Dermis blood vessel endothelial cell (primary cell): Measurements from ENCODE around the gene APBA2. TPM values are rescaled to one million over a fixed set of nuclear protein-coding genes. Genes with fewer than 3 reads are reported as not detected.

ENCODE experiments used
- DNase-seq: peaks from one replicate; pipeline ENCODE4 v3.0.0; 2010
- total RNA-seq: library from RNA; depleted of rRNA; stranded (reverse); fragments of >200 nt; gene quantifications from 2 replicates; pipeline ENCODE4 v1.2.3, GENCODE V29; 2014

The APBA2 gene
- total RNA-seq, 1 donor from 2014 or later = 18.5 TPM

DNA sequence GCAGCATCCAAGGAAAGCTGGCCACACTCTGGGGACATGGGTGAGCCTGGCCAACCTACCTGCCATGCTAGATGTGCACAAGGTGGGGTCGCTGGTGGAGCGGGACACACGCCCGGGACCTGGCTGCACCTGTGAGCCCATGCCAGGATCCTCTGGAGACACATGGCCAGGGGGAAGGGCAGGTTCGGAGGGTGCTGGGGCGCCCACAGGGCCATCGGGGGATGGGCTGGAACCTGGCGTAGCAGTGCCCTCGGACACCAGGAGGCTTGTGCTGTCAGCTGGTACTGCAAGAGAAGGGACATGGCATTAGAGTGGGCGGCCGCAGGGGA lies 240.4 kb downstream of the APBA2 start:
- DNase-seq = no peak

DNA sequence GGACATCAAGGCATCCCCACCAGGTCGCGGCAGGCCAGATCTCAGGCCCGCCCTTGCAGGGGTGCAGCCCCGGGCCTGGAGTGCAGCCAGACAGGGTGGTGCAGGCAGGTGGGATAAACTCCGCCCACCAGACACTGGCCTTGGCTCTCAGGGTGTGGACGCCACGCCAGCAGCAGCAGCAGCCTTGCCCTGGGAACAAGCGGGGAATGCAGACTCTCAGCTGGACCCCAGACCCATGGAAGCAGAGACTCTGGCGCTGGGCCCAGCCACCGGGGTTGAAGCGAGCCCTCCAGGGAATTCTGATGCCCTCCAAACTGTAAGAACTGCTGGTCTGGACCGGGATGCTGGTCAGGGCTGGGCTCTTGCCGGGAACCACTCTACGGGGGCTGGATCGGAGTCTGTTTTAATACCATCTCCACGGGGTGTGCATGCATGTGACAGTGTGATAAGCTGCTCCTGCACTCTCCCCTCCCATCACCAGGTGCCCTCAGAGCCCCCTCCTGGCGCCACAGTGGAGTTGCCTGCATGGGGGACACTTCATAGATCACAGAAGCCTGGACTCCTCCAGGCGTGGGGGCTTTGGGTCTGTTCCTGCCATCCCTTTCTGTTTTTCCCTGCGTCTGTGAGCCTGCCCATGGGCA lies 241.2 kb downstream of the APBA2 start:
- DNase-seq = peak; percentile 13

DNA sequence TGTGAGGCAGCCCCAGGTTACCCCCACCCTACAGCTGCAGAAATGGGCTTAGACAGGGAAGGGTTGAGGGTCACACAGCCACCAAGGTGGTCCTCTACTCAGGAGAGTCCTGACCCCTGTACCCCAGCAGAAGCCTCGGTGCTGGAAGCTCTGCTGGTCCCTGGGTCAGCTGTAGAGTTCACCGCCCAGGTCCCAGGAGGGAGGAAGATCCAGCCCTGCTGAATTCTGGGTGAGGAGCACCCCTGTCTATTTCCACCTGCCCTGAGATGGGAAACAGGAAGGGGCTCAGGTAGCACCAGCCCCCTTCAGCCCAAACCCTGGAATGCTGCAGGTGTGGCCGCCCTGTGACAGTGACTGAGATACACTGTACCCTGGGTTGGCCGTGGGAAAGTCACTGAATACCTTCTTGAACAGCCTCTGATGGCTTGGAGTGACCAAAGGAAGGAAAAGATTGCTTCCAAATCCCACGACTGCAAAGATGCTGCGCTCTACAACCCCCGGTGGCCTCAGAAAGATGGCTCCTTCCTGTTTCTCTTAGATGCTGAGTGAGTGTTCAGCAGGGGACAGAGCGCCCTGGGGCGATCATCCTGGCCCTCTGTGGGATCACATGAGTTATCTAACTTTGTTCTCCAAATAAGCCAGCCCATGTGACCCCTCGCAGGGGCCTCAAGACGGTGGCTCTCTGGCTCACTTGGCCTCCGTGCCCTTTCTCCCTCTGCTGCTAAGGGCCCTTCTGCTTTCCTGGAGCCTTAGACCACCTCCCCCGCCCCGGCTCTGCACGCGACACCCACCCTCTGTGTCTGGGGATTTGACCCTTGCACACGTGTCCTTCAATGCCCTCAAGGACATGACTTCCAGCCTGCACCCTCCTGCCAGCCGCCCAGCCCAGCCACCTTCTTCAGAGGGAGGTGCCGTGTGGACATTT lies 242.0 kb downstream of the APBA2 start:
- no peak for DNase-seq

DNA sequence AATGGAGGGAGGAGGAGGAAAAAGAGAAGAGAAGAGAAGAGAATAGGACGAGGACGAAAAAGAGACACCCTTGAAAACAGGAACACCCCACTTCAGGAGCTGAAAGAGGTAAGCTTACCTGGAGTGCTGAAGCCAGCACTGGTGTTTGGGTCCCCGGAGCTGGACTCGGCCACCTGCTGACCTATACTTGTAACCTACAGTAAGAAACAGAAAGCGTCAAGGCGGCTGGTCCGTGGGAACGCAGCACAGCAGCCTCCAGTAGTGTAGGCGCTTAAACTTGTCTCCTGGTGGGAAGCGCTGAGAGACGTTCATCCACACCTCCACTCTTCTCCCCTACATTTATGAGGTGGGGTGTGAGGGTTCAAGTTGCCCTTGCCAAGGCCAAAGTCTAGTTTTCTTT lies 242.9 kb downstream of the APBA2 start:
- no peak for DNase-seq

DNA sequence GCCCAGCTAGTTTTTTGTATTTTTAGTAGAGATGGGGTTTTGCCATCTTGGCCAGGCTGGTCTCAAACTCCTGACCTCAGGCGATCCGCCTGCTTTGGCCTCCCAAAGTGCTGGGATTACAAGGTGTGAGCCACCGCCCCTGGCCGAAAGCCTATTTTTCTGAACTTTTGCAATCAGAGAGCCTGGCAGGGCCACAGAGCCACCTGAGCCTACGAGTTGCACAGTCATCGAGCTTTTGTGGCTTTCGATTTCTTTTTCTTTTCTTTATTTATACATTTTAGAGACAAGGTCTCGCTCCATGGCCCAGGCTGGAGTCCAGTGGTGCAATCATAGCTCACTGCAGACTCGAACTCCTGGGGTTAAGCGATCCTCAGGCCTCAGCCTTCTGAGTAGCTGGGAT lies 243.4 kb downstream of the APBA2 start:
- no peak for DNase-seq

DNA sequence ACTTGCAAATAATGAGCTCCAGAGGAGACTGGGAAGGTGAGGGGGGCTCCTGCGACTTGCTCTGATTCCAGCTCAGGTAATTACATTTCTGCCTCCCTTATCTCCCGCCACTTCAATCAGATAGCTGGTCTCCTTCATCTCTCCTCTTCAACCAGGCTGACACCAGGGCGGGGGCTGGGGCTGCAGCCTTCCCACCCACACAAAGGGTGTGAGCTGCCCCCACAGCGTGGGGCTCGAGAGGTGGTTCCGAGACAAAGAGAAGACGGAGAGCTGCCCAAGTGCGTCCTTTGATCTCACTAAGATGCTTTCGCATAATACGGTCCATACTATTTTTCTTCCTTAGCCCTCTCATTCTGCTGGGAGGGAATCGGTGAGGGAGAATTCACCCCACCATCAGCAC lies 244.2 kb downstream of the APBA2 start:
- no peak for DNase-seq

DNA sequence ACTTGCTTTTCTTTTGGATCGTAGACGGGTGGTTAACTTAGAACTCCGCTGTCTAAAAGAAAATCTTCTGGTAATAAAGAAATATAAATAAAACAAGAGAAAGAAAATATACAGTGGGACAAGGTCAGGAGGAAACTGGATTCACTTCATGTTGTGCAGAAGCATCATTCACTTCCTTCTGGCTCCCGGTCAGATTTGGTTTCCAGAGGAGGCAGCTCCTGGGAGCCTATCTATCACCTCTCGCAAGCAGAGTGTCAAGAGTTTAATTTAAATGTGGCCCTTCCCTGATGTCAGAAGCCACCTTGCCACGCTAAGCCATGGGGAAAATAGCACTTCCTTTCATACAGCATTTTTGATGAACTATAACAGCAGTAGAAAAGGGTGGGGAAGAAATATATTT lies 244.7 kb downstream of the APBA2 start:
- DNase-seq = no peak

DNA sequence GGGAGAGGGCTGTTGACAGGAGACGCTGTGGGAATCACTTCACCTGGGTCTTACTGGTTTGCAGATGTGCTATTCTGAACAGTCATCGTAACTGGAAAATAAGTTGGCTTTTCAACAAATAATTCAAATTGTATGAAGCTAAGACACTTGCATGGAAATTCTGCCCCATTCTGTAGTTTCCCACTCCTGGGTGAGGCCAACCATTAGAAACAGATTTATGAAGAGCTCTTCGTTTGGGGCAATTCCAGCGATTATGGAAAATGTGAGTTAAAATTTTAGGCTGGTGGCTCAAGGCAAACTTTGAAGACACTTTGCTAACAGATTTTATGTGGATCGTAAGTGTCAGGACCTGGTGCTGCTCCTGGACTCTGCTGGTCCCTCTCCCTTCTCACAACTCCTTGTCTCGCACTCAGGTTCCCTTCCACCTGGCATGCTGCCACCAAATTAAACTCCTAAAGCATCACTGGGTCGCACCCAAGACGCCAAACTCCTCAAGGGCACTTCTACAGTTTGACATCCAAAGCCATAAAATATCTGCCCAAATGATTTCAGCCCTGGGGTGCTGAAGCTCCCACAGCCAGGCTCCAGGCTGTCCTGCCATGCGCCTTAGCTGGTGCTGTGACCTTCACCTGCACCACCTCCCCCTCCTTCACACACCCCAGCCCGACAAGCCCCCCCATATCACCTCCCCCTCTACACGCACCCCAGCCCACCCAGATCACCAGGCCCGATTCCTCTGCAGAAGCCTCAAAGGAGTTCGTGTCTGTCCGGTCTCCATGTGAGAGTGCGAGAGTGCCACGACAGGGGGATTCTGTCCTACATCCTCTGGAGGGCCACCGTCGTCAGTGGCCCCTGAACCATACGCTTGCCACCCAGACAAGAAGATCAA lies 245.4 kb downstream of the APBA2 start:
- no peak for DNase-seq

DNA sequence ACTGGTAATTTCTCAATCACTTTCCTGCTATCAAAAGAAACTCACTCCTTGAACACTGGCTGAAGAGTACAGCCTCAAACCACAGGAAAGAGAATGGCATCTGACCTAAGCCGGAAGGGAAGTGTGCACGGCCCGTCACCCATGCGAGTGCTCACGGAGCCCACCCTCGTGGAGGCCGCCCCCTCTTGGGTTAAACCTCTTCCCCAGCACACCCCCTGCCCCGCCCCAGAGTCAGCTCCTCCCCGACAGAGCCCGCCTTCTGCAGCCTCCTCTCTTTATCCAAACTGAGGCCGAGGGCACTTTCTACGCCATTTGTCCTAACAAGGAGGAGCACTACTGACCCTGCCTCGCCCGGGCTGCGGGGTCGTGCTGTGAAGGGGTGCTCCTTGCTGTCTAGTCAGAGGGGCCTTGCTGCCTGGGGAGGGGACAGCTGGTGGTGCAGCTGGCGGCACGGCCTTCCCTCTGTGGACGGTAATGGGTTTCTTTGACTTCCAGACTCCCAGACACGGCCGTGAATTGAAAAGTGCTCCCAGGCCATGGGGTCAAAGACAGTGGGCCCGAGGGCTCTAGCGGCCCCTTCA lies 246.2 kb downstream of the APBA2 start:
- DNase-seq = no peak

DNA sequence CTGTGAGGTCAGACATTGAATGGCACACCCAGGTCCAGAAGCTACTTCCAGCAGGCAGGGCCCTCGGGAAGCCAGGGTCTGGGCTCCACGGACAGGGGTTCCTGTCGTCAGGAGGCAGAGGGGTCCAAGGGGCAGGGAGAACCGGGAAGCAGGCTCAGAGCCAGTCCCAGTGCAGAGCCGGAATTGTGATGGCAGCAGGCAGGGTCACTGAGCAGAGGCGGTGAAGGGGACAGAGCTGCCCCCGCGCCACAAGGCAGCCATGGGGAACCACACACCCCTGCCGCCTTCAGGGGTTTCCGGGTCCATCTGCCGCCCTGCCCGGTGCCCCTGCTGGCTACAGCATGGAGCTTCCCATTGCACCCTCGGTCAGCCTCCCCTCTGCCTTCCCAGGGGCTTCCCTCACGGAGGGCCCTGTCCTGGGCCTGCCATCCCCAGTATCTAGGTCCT lies 247.0 kb downstream of the APBA2 start:
- no peak for DNase-seq

DNA sequence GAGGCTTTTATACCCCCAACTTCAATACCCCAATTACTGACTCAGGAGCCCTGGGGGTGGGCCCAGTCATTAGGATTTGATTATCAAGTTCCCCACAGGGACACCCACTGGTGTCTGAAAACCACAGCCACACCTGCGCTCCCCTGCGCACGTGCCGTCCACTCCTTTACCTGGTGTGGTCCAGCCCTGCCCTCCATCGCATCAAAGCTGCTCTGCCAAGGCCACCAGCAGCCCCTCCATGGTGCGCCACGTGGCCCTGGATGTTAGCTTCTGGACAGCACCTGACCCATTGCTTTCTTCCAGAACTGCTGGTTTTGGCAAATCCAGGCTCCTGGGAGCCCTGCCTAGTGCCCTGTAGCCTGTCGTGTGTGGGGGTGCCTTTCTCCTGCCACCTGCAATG lies 247.5 kb downstream of the APBA2 start:
- no peak for DNase-seq

DNA sequence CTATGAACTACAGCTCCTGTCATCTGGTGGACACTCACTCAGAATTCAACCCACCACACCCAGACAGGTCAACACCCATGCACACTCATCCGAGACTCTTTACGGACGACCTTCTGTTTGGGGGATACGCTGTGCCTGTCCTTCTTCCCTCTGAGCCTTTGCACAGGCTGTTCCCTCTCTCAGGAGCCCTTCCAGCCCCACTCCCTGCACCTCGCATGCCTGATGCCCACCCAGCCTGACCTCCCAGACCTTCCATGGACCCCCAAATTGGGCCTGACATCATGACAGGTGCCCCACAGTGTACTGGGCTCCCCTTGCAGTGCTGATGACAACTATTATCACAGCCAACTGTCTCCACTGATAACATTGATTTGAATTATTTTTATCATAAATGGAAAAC lies 248.0 kb downstream of the APBA2 start:
- no peak for DNase-seq

DNA sequence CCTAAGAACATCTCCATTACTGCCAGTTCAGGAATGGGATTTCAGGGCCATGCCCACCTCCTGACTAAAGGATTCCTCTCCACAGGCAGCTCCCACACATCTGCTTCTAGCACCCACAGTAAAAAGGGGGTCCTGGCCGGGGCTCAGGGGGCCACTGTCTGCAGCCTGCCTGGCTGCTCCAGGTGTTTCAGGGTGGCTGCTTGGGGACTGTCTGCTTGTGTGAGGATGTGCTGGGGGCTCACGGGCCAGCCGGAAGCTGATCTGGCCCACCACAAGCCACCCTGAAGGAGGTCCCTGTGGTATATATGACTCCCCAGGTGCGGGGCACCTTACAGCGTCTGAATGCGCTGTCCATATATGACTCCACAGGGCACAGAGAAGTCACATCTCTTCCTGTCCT lies 248.5 kb downstream of the APBA2 start:
- DNase-seq = no peak

DNA sequence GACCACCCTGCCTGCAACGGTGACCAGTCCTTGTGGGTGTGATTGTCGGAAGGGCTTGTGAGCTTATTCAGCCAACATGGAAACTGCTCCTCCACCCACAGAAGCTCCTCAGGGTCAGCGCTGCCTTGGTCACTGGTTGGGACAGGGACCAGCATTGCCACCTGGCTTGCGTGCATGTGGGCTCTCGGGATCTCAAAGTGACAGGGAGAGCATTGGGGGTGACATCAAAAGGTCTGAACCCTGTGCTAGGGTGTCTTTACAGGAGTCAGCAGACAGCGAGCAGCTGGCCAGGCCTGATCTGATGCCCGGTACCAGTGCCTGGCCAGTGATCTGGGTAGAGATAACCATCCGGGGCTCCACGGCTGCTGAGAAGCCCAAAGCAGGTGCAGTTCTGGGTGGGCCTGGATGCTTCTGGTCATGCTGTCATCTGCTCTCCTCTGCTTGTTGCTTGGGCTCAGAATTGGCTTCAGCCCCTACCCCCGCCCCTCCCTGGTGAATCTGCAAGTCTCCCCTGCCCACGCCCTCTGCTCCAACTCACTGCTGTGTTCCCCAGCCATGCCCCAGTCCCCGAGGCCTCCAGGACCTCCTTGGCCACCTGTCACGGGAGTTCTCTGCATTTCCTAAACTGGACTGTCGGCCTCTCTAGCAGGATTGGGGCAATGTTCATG lies 249.0 kb downstream of the APBA2 start:
- DNase-seq = no peak

DNA sequence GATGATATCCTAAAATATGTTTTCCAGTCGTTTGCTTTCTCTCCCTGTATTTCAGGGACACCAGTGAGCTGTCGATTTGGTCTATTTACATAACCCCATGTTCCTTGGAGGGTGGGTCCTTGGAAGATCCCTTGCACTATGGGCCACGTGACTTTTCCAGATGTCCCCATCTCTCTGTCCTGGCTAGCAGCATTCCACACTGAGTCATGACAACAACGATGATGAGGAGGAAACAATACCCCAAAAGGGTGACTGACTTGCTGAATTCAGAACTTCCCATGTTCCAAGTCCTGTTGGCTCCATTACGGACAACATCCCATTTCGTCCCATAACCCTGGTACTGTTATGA lies 249.5 kb downstream of the APBA2 start:
- DNase-seq = no peak

DNA sequence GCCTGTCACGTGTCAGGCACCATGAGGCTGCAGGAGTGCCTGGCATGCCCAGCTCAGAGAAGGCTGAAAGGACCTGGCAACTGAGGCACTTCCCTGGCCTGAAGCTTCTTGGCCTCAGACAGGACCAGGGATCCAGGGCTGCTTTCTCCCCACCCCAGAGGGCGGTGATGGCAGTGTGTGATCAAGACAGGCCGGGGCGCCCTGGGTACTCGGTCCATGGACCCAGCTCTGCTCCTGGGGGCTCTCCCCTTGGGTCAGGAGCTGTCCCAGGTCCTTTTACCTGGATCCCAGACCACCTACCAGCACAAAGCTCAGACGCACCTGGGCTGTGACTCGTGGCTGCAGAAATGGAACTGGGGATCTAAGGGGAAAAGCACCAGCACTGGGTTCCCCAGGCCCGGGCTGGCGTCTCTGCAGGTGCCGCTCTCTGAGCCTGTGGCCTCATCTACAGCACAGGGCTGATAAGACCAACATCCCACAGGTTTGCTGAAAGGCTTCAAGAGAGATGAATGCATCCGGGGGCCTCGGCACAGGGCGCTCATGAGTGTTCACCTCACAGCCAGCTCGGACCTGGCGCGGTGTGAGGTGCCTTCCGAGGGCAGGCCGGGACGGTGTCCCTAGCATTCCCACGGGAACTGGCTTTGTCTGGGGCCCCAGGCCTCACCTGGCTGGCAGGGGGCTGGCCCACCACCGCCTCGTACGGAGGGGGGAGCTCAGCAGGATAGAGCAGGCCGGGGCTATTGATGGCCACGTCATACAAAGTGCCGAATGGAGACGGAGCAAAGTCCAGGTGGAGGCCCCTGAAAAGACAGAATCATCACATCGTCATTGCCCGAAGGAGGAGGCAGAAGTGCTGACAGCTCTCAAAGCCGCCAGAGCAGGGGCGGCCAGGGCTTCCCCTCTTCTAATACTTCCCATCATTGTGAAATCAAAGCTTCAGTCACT lies 250.2 kb downstream of the APBA2 start:
- no peak for DNase-seq

DNA sequence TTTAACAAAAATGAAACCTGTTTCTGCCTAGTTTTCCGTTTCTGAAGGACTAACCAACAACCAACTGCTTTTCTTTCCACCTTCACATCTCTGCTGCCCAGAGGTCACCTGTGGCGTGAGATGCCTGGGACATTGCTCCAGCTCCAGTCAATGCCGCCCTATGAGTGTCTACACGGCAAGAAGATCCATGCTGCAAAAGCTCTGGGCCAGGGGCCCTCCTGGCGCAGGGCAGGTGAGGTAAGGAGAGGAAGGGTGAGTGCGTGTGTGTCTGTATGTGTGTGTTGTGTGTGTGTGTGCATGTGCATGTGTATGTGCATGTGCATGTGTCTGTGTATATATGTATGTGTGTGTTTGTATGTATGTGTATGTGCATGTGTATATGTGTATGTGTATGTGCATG lies 252.5 kb downstream of the APBA2 start:
- DNase-seq = no peak

DNA sequence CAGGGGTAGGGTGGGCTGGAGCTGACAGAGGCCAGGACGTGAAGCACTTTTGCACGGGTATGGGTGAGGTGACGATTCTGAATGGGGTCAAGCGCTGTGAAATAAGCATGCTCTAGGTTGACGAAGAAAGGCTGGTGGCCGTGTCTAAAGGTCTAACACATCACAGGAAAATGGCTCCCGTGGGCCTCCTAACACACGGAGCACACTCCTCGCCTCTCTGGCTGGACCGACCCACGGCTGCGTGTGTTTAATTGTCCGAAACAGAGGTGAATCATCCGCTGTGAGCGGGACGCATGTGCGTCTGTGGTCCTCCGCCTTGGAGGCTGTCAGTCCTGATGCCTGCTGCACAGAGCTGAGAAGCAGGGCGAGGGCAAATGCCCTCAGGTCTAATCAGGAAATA lies 253.3 kb downstream of the APBA2 start:
- DNase-seq = no peak

DNA sequence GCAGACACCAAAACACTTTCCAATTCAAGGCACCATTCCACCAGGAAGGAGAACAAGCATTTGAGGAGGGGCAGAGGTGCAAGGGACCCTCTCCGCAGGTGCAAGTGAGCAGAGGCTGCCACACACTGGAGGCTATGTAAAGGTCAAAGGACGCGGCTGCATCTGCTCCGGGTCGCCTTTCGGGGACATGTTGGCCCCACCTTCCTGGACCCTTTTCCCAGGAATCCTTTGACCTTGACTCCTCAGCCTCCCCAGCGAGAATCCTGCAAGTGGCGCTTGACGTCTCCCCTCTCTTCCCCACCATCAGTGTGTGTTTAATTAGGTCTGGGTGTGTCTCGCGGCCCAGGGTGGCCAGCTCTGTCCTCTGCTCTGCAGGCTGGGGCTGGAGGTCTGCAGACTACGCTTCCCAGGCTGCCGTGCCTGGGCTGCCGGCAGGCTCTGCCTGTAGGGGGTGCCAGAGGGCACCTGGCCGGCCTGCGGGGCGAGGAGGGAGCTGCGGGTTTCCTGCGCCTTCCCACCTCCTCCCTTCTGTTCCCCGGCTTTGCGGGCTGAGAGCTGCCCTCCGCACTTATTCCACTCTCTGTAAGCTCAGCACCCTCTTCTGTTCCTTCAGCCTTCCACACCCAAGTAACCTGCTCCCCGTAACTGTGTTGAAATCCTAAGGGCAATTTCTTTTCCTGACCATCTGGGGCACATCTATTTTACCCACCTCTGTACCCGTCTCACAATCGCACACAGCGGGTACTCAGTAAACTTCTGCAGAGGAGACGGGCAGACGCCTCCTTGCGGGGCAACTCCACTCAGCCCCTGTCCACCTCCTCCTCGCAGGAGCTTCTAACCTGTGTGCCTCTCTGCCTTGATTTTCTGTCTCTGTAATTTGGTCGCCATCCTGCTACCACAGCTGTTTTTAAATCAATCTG lies 254.0 kb downstream of the APBA2 start:
- peak; percentile 58 for DNase-seq
